MV-4-11 (cell line): Measurements from ENCODE around the gene CCM2.

Source experiments
- DNase-seq: peaks from one replicate; lab custom pipeline; 2025; lab: John Stamatoyannopoulos, UW

Gene CCM2

DNA sequence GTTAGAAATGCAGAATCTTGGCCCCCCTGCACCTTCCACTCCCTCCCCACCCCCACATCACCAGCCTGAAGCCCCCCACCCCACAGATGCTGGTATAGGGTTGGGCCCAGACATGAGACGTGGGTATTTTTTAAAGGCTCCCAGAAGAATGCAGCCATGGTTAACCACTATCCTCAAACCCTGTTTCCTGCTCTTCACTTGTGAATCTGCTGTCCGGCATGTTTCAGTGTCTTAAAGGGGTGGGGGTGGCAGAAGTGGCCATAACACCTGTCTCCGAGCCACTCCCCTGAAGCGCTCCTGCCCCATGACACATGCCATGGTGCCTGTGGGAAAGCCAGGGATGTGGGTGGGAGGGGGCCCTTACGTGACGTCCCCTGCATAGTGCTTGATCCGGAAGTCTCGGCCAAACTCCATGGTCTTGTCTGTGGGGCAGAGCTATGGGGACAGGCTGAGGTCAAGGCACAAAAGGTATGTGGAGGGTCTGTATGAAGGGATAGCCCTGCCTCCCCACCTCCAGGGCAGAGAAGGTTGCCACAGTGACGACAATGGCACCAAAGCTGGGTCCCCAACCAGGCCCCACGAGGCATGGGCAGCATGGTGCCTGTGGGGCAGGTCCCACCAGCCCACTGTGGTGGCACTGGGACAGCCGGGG lies 30.8 kb upstream of the CCM2 start:
- DNase-seq = no peak

DNA sequence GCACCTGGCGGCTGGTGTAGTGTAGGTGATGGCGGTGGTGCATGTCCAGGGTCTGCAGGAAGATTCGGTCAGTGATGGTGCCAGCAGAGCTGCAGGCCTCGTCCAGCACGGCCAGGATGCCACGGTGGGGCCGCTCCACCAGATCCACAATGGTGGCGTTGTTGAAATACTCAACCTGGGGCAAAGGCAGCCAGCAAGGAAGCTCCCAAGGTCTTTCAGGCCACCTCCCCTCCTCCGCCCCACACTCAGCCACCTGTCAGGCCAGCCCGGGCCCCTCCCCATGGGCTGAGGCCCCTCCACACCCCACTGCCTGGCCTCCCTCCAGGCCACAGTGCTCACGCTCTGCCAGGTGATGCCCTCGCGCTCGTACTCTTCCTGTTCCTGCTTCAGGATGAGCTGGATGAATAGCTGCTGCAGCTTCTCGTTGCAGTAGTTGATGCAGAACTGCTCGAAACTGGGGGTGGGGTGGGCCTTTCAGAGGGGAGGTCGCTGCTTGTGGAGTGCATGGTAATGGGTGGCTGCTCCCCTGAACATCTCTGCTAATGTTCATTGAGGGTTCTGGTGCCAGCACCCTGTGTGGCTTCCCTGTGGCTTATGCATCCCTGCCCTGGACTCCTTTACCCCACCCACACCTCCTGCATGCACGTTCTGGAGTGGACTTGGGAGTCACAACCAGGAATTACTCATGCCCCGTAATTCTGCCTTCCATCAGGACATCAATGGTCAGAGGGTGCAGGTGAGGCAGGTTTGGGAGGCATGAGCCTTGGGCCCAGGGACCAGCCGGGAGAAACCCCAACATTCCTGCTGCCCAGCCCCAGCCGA lies 30.1 kb upstream of the CCM2 start:
- DNase-seq = no peak

DNA sequence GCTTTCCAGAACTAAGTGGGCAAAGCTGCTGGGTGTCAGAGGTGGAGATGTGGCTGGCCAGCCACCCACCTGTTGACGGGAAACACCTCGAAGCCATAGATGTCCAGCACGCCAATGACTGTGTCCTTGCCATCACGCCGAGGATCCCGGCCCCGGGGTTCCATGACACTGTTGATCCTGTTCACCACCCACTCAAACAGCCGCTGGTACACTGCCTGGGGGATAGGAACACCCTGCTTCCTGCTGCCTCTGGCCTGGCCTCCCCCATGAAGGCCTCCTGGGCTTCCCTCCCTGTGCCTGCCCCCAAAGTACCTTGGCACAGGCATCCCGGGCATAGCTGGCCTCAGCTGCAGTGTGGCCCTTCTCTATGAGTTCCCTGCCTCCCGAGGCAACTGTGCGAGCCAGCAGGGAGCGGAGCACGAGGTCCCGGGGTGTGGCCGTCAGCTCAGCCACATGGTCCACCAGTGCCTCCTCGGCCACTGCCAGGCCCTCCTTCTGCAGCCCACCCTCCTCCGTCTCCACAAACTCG lies 29.4 kb upstream of the CCM2 start:
- DNase-seq = no peak

DNA sequence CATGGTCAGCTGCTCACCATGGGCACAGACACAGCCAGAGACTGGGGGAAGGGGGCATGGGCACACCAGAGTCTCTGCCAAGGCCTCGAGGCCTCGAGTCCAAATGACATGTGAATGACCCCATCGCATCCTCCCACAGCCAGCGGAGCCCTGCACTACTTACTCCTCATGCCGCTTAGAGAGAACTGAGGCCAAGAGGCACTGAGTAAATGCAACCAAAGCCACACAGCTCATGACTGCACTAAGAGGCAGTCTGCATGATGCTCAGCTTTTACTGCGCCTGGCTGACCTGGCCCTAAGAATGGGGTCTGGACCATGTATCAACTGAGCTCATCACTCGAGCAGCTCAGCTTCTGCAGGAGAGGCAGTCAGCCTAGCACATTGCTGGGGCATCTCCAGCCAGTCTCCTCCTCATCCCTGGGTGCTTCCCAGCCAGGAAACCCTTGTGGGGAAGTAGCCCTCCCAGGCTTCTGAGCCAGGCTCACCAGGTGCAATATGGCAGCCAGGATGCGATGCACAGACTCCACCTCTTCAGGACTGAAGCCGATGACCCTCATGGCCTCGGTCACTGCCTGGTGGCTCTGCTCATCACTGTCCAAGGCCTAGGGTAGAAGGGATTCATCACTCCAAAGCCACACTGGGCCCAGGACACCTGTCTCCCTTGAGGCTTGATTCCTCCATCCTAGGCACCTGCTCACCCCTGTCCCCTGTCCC lies 28.7 kb upstream of the CCM2 start:
- no peak for DNase-seq

DNA sequence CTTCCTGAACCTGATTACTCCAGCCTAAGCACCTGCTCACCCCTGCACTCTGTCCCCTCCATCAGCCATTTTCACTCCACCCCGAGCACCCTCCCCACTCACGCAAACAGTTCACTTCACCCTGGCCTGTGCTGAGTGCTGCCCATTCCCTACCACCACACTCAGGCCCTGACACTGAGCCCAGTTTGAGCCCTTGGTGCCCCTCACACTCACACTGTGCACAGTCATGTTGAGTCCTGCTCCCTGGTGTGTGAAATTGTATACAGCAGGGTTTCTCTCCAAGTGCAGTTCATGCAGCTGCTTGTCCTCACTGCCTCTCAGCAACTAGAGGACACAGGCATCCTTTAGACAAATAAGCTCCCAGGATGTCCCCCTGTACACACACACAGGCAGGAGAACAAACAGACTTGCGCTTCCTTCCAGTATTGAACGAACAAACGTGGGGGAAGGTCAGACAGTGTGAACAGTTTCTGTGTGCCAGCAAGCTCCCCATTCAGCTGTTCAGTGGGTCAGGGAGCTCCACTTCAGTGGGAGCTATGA lies 28.0 kb upstream of the CCM2 start:
- DNase-seq = no peak

DNA sequence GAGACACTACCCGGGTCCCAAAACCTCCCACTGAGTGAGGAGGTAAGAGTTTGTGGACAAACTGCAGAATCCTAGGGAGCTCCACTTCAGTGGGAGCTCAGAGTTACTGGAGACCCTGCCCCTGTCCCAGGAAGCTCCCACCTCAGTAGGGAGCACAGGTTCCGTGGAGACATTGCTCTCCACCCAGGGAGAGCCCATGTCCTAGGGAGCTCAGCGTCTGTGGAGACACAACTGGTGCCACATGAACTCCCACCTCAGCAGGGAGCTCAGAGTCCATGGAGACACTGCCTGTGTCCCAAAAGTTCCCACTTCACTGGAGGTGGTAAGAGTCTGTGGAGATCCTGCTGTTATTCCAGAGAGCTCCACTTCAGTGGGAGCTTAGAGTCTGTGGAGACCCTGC lies 27.4 kb upstream of the CCM2 start:
- no peak for DNase-seq

DNA sequence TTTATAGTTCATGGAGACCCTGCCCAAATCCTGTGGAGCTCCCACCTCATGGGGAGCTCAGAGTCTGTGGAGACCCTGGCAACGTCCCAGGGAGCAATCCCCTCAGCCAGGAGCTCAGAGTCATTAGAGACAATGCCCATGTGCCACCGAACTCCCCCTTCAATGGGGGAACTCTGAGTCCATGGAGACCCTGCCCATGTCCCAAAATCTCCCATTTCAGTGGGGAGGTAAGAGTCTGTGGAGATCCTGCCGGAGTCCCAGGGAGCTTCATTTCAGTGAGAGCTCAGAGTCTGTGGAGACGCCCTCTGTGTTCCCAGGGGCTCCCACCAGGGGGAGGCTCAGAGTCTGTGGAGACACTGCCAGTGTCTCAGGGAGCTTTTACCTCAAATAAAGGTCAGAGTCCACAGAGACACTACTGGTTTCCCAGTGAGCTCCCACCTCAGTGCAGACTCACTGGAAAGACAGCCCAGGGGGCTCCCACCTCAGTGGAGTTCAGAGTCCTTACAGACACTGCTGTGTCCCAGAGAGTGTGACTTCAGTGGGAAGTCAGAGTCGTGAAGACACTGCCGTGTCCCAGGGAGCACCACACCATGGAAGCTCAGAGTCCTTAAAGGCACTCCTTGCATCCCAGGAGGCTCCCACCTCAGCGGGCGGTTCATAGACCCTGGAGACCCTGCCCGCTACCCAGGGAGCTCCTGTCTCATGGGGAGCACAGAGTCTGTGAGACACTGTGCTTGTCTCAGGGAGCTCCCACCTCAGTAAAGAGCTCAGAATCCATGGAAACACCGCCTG lies 26.2 kb upstream of the CCM2 start:
- peak; percentile 18 for DNase-seq

DNA sequence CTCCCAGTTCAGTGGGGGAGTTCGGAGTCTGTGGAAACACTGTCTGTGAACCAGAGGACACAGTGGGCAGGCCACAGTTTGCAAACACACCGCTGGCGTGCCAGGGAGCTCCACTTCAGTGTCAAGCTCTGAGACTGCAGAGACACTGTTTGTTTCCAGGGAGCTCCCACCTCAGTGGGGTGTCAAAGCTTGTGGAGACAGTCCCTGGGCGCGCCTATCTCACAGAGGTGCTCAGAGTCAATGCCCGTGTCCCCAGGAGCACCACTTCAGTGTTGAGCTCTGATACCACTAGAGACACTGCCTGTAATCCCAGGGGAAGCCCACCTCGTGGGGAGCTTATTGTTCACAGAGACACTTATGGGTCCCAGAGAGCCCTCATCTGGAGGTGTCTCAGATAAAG lies 25.5 kb upstream of the CCM2 start:
- DNase-seq = no peak

DNA sequence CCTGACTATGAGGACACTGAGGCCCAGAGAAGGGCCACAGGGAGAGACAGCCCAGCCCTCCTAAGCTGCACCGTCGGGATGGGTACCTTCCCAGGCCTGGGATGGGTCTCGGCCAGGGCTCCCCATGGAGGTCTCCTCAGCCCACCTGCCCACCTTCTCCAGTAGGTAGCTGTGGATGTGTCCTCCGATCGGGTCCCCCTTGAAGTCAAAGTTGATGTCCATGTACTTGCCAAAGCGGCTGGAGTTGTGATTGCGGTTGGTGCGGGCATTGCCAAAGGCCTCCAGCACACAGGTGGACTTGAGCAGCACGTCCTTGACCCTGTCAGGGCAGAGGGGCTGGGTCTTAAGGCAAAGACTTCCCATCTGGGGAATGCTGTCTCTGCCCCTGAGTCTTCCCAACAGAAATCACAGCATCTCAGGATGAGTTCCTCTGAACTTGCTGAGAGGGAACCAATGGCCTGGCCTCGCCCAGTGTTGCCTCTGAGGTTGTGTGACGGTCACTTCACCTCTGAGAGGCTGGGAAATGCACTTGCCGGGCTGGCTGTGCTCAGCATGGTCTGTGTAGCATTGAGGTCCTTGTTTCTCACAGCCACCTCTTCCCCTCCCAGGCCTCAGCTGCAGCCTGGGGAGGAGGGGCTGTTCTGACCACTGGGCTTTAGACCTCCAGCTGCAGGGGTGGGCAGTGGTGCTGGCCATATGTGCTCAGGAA lies 24.5 kb upstream of the CCM2 start:
- no peak for DNase-seq

DNA sequence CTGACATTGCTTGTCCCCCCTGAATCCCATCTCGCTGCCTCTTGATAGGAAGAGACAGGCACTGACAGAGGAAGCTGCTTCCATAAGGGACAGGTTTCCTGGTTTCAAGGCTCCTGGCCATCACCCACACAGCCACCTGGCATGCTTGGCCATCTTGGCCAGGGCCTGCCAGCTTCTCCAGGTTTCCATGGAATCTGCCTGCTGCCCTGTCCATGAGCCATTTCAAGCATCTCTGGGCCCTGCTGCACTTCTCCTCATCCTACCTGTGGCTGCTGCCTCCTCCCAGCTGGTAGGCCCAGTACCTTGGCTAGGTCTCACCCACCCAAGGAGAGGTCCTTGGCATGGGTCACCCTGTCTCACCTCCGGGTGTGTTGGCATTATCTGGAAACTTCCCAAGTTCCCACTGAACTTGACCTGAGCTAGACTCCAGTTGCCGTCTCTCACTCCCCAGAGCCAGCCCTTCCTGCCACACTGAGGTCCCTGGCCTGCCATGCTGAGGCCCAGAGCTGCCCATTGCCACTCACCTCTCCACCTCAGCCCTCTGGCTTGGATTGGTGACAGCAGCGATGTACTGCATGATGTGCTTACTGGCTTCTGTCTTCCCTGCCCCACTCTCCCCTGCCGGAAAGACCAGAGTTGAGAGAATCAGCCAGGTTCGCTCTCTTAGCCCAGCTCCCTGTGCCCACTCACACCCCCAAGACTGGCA lies 23.8 kb upstream of the CCM2 start:
- no peak for DNase-seq

DNA sequence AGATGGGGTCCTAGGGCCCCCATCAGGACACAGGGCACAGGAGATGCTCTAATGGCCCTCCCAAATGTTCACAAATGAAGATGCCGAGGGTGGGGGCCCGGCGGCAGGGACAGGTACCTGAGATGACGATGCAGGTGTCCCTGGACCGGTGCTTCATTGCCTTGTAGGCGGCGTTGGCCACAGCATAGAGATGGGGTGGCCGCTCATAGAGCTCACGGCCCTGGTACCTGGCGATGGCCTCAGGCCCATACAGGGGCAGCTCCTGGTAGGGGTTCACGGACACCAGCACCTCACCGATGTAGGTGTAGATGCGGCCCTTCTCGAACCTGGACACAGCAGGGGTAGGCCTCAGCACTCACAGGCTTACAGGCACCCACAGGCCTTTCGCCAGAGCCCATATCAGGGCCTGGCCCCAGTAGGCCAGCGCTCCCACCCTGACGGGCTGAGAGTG lies 23.2 kb upstream of the CCM2 start:
- no peak for DNase-seq

DNA sequence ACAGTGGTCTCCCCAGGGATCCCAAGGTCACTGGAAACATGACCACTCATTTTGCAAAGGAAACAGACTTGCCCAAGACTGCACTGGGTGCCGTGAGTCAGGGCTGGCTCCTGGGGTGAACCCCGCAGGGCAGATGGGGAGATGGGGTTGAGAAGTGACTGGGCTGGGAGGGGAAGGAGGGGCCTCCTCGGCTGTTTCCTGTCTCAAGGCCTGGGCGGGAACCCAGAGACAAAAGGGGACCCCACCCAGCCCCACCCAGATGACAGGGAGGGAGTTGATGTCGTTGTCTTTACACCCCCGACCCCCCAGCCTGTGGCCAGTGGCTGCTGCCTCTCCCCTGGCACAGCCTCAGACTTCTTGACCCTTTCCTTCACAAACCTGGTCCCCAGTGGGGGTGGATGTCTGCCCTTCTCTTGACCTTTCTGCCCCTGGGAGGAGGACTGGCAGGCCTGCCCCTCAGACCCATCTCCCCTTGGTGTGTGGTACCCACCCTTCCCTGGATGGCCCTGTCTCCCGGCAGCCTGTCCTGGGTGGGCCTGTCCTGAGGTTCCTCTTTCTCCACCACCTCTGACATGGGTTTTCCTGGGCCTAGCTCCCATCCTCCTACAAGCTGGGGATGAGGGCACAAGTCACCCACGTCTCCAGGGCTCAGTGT lies 22.6 kb upstream of the CCM2 start:
- peak; percentile 65 for DNase-seq

DNA sequence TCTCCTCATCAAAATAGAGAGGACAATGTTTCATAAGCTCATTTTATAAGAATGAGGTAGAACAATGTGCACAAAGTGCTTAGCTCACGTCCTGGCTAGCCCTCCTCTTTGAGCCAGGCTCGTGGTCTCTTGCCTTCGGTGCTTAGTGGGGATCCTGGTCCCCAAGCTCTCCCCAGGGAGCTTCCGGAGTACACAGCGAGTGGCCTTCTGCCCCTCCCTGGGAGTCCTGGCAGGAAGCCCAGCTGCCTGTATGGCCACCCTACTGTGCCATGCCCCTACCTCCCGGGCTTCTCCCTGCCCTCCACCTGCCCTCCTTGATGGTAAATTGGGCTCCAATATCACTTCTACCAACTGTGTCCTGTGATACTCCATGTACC lies 22.1 kb upstream of the CCM2 start:
- peak; percentile 33 for DNase-seq

DNA sequence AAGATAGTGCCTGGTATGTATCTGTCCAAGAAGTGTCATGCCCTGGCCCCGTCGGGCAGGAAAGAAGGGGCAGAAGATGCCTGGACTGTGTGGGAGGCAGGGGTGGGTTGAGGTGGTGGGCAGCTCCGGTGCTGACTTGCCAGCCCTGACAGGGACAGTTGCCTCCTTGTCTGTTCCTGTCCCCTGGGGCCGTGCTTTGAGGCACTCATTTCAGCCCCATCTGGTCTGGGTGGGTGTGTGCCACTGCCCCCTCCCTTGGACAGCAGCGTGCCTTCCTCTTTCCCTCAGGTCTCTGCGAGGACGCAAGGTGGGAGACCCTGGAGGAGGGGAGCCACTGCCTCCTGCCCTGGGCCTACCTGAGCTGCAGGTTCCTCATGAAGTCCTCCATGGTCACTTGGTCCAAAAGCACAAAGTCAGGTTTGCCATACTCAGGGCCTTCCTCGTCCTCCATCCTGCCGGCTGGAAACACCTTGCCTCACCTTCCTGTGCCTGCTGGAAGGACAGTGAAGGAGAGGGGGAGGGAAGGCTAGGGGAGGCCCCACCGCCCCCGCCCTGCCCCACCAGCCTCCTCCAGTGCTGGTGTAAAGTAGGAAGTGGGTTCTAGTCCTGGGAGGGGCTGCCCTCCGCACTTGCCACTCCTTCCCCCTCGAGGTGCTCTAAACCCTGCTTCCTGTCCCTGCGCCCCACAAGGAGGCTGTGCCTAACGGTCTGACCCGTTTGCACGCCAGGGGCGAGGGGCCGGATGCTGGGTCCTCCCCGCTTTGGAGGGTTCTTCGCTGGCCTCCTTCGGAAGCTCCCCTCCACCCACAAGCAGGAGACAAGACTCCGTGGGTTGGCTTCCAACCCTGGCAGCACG lies 21.3 kb upstream of the CCM2 start, which contains the start of gene MYO1G:
Gene MYO1G (minus strand): TSS at position 505 of the 856 bp plus-strand sequence. CDS start 54 bp downstream, at position 451.
- DNase-seq = peak; percentile 96

DNA sequence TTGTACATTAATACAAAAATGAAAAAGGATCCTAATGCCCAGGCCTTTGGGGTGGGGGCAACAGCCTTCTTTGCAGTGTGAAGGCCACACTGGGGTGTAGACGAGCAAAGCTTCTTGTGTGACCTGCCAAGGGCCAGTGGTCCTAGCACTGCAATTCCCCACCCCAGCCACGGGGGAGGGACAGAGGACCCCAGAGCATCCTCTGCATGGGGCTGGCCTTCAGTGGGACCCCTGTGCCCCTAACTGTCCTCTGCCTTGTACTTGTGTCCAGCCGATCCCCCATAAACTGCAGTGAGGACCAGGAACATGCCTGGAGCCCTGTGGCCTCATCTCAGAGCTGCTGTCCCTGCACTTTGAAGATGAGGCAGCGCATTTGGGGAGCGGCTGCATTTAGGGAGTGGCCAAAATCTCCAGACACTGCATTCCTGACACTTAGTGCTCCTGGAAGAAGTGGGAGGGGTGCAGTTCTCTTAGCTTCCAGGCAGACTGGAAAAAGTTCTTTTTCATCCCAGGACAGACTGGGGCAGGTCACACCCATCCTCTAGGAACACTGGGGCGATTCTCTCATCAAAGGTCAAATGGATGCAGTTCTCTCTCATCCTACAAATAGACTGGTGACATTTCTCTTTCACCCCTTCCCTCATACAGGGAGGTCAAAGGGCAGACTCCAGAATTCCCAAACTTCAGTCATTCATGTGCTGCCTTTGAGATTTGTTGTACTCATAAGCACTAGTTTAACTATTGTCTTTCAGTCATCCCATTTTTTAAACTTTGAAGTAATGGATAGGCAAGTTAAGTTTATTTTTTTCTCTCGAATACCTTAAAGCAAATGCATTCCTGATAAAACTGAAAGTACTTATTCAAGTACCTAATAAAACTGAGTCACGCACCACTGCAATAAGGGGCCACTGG lies 20.3 kb upstream of the CCM2 start:
- peak; percentile 40 for DNase-seq

DNA sequence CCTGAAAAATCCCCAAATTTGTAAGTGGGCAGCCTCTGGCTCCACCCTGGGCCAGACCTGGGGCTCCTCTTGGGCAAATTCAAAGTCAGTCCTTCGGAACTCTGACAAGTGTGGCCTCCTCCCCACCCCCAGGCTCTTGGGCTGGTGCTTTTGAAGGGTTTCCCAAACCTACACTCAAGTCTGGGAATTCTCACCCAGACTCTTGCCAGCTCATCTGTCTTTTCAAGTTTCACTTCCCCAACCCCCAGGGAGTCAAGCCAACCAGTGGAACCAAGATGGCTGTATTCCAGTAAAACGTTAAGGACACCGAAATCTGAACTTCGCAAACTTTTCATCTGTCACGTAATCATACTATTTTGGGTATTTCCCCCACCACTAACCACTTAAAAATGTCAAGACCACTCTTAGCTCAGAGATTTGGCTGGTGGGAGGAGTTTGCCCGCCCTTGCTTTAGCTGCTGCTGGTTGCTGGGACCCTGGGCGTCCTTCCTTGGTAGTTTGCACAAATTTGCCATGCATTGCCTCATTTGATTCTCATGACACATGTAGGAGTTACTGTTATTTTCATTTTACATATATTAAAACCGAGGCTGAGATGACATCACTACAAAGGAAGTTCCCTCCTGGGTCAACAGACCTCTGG lies 19.5 kb upstream of the CCM2 start:
- DNase-seq = peak; percentile 100
